Suprapubic skin (tissue), 4 donors: ENCODE measurements around the gene ADAM19.

Source experiments
- CTCF ChIP-seq, 2 donors: fragments of 200-600 bp in 1 of 2; fragments of 450-650 bp in 1 of 2; sonication (generic) in 1 of 2; IDR thresholded peaks; one replicate each; pipeline ENCODE4 v1.5.1; 2016 to 2019; ENCODE audit warnings: antibody characterized with exemption in 2 of 2, mild to moderate bottlenecking in 1 of 2, moderate library complexity in 1 of 2
- EP300 ChIP-seq: sonication (generic); formaldehyde crosslinking; IDR thresholded peaks from one replicate; pipeline ENCODE4 v1.6.1; 2017; ENCODE audit warnings: antibody characterized with exemption
- POLR2A ChIP-seq, 2 donors: fragments of 450-650 bp; IDR thresholded peaks; one replicate each; pipeline ENCODE4 v1.6.1; 2017; ENCODE audit warnings: antibody characterized with exemption in 2 of 2, mild to moderate bottlenecking in 2 of 2, moderate library complexity in 2 of 2
- POLR2AphosphoS5 ChIP-seq, 3 donors: sonication (generic); formaldehyde crosslinking; IDR thresholded peaks; one replicate each; pipeline ENCODE4 v1.6.1; 2017; ENCODE audit warnings: antibody characterized with exemption in 3 of 3

DNA sequence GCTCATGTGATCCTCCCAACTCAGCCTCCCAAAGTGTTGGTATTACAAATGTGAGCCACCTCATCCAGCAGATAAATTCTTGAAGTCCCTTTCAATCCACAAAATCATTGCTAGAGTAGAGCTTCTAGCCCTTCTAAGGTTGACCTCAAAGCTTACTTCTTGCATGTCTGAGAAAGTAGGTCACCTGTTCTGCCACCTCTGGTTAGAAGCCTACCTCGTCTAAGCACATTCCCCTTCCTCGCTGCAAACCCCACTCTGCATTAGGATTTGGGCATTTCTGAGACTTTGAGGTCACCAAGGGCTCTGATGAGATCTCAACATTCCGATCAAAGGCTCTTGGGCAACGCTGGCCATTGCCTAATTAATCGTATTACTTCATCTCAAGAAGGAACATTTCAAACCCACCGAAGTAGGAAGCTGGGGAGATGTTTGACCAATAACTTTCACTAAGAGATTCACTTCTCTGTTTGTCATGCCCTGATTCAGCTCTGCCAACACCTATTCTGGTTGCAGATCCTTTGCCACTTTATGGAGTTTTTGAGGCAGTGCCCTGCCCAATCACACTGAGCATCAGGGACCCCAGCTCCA, 8.6 kb downstream of the ADAM19 start:
- TF ChIP-seq CTCF (IDR thresholded peaks at IDR 0.05) (no peak), POLR2AphosphoS5 (IDR thresholded peaks at IDR 0.05) (no peak), POLR2A (IDR thresholded peaks at IDR 0.05) (no peak), EP300 (no peak)
